ENCODE data around the gene OPHN1. TPM values are rescaled to one million over a fixed set of nuclear protein-coding genes. Genes with fewer than 3 reads are reported as not detected.
"Not testable (repeated sequence)": the region's sequence is repeated elsewhere in the genome, so short reads cannot be mapped to it uniquely, and the experiment has no call there.

OPHN1 gene
- polyA plus RNA-seq, 1 donor = 16.6 TPM

- DNase-seq = no peak
Observed at GRCh38 chrX:68422478-68422877, 10.8 kb downstream of the OPHN1 start.

- DNase-seq = no peak
Observed at GRCh38 chrX:68421636-68422035, 11.7 kb downstream of the OPHN1 start.

- DNase-seq = peak; percentile 23
Observed at GRCh38 chrX:68420559-68420958, 12.7 kb downstream of the OPHN1 start.

GRCh38 chrX:68419975-68420374 is 13.3 kb downstream of the OPHN1 start:
- DNase-seq = no peak

DNA sequence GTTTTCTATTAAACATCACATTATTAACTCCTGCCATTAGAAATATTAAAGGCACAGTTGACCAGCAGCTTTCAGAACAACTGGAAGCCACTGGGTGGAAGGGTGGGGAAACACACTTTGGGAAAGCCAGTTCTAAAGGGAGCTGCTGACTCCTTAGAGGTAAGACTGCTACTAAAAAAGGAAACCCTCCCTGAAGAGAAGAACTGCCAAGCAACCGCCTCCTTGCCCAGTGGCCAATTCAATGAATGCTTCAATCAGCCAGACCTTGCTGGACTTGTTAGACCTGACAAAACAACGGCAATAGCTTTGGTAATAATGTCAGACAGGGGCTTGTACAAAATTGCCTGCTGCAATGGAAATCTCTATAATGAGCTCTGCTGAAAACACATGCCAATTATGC is 15.6 kb downstream of the OPHN1 start:
- no peak for DNase-seq

- no peak for DNase-seq
Observed at GRCh38 chrX:68416592-68416991, 16.7 kb downstream of the OPHN1 start.

GRCh38 chrX:68415316-68415715 is 18.0 kb downstream of the OPHN1 start:
- peak; percentile 26 for DNase-seq

DNA sequence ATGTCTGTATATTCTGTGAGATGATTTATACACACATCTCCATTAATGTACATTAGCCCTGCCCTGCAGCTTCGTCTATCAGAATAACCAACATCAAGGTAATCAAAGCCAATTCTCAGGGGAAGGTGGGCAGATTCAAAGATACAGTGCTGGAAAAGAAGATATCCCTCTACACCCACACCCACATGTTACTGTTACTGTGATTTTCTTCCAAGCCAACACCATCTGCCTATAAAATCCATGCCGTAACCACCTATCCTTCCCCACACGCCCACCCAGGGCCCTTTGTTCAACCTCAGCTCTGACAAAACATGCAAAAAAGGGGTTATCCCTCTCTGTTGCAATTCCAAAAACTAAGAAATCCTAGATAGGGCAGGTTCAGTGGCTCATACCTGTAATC is 20.0 kb downstream of the OPHN1 start:
- DNase-seq = no peak

GRCh38 chrX:68411729-68412128 is 21.6 kb downstream of the OPHN1 start:
- DNase-seq = no peak

GRCh38 chrX:68409194-68409593 is 24.1 kb downstream of the OPHN1 start:
- DNase-seq = no peak

DNA sequence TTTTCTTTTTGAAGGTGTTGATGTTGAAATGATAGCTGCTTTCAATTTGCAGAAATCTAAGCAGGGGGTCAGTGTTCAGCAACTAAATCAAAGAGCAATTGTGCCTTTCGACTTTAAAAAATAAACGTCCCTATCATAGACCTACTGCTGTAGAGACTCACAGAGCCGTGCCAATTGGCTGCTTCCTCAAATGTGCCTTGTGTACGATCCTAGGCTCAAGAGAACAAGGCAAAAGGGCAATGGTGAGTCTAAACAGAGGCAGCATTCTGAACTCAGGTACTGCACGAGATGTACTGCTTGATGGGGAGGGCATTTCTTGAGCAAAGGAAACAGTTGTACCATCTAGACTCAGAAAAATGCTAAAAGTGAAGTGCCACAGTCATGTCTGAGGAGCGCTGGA is 29.8 kb downstream of the OPHN1 start:
- DNase-seq = no peak

DNA sequence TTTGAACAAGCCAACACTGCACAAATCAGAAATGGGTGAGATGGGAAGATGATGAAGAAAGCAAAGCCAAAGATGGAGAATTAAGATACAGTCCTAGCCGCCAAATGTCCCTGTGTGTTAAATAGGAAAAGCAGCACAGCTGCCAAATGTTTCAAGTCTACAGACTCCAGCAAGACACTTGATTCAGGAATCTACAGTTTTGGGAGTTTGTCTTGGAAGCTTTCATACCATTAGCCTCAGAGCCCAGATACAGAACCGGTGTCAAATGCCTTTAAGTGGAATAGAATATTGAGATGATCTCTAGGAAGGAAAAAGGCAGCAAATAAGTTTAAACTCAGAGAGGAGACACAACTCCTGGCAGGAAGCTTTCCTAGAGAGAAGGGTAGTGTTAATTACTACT is 30.3 kb downstream of the OPHN1 start:
- no peak for DNase-seq

DNA sequence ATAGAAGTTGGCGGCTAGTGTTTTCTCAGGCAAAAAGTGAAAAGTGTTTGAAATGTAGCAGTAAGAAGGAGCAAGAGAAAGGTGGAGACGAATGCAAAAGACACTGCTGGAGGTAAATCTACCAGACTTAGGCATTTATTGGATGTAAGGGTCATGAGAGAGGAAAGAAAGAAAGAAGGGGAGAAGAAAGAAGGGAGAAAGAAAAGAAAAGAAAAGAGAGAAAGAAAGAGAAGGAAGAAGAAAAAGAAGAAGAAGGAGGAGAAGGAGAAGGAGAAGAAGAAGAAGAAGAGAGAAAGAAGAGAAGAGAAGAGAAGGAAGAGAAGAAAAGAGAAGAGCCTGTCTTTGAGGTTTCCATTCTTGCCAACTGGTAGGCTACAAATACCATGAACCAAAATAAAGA is 31.2 kb downstream of the OPHN1 start:
- DNase-seq = no peak

DNA sequence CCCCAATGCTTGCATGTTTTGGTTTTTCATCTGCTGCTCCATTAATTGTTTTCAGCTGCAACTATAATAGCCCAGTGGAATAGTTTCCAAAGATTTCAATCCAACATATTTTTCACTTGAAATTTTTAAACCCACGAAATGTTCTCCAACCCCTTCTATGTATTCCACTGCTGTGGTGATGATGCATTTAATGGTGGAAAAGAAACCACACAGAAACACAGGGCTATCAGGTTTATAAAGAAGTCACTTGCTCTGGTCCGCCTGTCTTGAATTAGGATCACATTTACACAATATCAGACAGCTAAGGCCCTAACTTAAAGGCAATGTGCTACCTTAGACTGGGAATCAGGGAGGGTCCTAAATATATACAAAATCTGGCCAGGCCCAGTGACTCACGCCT is 35.0 kb downstream of the OPHN1 start:
- no peak for DNase-seq

- no peak for DNase-seq
Observed at GRCh38 chrX:68396953-68397352, 36.3 kb downstream of the OPHN1 start.

GRCh38 chrX:68389419-68389960 is 43.8 kb downstream of the OPHN1 start:
- DNase-seq = not testable (repeated sequence)

DNA sequence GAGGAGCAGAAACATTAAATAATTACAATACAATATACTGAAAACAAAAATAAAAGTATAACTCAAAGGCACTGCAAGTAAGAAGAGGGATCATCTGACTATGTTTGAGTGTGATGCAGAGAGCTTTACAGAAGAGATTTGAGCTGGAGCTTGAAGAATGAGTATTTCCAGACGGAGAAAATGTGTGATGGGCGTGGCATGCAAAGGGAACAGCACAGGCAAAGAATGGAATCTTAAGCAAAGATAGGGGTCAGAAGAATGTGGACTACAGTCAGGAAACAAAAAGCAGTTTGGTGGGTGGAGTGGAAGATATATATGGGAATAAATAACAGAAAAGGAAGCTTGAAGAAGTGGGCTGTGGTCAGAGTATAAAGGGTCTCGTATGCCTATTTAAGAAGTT is 45.5 kb downstream of the OPHN1 start:
- DNase-seq = no peak

DNA sequence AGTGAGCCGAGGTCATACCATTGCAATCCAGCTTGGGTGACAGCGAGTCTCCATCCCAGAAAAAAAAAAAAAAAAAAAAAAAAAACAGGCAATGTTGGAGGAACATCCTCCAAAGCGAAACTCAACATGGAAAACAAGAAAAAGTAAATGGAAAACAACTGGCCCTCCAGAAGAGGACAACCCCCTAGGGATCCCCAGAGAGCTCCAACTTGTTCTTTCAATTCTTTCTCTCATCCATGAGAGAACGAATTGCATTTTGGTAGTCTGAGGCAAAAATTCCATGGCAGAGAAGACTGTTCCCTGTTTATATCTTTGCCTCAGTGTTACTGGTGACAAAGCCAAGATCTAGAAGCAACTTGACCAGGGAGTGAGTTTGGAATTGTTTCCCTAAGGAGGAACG is 49.8 kb downstream of the OPHN1 start:
- no peak for DNase-seq

DNA sequence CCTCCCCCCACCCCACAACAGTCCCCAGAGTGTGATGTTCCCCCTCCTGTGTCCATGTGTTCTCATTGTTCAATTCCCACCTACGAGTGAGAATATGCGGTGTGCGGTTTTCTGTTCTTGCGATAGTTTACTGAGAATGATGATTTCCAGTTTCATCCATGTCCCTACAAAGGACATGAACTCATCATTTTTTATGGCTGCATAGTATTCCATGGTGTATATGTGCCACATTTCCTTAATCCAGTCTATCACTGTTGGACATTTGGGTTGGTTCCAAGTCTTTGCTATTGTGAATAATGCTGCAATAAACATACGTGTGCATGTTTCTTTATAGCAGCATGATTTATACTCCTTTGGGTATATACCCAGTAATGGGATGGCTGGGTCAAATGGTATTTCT is 55.7 kb downstream of the OPHN1 start:
- not testable (repeated sequence) for DNase-seq

DNA sequence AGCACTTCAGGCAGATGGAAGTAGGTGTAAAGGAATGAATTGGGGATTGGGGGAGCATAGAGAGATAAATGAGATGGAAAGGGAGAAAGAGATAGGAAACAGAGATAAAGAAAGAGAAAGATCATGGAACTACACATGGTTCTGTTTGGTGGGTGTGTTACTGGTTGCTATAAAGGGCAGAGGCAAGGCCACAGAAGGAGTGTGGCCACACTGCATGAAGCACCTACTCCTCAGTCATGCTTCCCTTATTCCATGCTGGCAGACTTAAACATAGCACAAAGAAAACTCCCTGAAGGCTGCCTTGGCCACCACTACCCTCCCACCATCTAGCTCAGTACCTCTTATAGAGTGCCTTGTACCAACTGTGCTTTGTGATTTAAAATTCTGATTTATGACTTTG is 56.9 kb downstream of the OPHN1 start:
- no peak for DNase-seq

DNA sequence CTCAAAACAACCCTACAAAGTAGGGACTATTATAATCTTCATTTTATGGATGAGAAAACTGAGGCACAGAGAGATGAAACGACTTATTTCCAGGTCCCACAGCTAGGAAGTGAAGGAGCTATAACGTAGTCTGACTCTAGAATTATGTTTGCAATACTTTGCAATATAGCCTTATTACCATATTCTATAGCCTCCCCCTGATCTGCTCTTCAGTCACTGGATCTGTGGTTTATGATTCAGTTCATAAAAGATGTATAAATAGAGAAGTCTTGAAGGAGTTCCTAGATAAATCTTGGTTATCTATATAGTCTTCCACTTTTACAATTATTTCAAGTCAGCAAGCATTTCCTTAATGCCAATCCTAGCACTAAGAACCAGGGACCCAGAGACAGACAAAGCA is 57.5 kb downstream of the OPHN1 start:
- no peak for DNase-seq

GRCh38 chrX:68372665-68373064 is 60.6 kb downstream of the OPHN1 start:
- no peak for DNase-seq

GRCh38 chrX:68369559-68369958 is 63.7 kb downstream of the OPHN1 start:
- no peak for DNase-seq

- DNase-seq = peak; percentile 21
Observed at GRCh38 chrX:68365341-68365740, 68.0 kb downstream of the OPHN1 start.

GRCh38 chrX:68363984-68364383 is 69.3 kb downstream of the OPHN1 start:
- no peak for DNase-seq

DNA sequence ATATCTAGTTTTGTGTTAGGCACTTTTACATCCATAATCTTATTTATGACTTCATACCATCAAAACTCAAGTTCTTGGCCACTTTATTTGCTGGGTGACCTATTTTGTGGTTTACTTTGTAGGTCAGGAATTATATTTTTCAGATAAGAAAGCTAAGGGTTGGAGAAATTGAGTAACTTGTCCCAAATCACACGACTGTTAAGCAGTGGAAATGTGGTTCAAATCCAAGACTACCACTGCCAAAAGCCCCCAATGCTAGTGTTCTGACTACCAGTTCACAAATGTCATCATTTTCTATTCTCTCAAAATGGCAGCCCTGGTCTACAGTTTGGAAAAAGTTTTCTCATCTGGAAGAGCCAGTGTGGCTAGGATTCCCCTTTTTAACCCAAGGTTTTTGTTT is 74.6 kb downstream of the OPHN1 start:
- no peak for DNase-seq
